UCSD-AML1 (cell line): ENCODE data around the gene STK11.

Experiments
- DNase-seq: peaks from one replicate; lab custom pipeline; 2025; ENCODE audit not compliant: unreplicated experiment; lab: John Stamatoyannopoulos, UW

The STK11 gene

DNA sequence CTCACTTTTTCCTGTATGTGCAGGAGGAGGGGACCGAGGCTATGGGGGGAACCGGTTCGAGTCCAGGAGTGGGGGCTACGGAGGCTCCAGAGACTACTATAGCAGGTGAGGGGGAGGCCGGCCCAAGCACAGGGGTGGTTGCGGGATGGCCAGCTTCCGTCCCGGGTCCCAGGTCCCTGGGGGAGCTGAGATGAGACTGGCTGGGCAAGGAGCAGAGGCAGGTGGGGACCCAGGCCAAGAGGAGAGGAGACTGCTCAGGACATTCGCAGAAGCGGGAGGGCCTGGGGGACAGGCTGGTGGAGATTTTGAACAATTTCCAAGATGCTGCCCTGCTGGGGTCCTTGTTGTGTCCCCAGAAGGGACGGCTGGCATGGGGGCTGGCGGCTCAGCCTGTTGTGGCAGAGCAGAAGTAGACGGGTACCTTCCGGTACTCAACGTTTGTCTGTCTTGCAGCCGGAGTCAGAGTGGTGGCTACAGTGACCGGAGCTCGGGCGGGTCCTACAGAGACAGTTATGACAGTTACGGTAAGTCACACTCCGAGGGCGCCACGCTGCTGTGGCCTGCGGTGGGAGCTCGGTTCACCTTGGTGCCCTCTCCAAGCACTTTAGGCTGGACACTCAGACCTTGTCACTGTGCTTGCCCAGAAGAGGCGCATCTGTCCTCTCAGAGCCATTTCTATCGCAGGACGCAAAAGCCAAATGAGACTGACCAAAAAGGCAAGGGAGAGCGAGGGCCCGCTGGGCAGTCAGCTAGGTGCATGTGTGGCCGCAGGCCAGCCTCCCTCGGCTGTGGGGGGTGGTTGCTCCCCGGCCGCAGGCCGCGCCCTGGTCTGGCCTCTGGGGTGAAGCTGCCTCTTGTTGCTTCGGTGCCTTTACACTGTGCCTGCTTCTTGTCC is 66.2 kb downstream of the STK11 start:
- DNase-seq, result no peak

DNA sequence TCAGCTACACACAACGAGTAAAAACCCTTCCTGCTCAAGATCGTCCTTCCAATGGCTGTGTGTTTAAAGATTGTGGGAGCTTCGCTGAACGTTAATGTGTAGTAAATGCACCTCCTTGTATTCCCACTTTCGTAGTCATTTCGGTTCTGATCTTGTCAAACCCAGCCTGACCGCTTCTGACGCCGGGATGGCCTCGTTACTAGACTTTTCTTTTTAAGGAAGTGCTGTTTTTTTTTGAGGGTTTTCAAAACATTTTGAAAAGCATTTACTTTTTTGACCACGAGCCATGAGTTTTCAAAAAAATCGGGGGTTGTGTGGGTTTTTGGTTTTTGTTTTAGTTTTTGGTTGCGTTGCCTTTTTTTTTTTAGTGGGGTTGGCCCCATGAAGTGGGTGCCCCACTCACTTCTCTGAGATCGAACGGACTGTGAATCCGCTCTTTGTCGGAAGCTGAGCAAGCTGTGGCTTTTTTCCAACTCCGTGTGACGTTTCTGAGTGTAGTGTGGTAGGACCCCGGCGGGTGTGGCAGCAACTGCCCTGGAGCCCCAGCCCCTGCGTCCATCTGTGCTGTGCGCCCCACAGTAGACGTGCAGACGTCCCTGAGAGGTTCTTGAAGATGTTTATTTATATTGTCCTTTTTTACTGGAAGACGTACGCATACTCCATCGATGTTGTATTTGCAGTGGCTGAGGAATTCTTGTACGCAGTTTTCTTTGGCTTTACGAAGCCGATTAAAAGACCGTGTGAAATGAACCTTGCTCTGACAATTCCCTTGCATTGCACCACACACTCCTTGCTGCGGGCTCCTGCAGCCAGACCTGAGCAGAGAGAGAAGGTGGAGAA is 67.1 kb downstream of the STK11 start:
- no peak for DNase-seq

DNA sequence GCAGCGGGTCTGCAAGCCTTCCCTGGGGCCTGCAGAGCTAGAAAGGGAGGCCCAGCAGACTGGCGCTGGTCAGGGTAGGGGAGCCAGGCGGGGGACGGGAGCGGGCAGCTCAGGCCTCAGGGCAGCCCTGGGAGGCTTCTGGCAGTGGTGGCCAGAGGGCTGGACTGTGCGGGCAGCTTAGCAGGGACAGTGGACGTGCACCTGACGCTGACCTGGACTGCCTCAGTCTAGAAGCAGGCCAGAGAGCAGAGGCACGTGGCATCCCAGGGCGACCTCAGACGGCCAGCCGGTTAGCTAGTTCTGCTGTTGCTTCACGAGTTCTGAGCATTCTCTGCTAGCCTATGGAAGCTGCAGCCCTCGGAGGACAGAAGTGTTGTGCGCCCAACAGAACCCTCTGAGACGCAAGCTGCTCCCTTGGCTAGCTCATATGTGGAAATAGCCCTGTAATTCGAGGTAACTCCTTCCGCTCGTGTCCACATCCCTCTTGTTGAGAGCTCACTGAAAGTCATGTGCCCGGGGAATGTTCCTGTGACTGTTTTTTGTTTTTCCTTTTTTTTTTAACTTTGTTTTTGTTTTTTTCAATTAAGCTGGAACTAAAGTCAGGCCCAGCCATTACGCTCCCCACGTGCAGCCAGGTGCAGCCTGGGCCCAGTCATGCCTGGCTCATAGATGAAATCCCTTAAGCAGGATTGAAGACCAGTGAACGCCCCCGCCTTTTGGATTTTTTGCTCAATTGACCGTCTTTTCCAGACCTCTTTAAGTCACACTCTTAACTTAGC is 67.9 kb downstream of the STK11 start:
- no peak for DNase-seq

DNA sequence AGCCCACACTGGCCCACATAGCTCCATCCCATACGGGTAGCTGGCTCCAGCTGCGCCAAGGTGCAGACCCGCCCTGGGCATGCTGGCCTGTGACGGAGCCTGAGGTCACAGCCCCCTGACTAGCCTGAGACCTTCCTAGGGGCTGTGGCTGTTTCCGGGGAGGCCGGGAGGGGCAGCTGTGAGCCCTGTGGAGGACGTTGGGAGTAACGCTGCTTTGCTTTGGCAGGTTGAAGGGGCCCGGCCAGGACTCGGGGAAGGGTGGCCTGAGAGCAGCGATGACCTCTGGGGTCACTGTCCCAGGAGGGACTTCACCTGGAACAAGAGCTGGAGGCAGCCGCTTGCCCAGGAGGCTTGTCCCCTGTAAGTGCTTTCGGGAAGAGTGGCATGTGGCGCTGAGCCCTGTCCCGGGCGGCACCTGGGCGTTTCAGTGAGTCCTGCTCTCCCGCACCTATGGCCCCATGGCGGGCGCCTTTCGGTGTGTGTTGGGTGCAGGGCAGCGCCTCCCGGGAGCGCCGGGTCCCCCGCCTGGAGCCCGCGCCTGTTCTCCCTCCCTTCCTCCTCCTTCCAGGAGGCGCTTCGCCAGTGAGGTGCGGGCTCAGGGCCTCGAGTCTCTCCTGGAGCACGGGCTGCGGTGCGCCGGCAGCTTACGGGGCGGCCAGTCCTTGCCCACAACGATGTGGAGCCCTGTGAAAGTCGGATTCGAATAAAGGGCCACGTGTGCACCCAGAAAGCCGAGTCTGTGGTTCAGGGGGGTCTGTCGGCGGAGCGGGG is 68.7 kb downstream of the STK11 start:
- no peak for DNase-seq

DNA sequence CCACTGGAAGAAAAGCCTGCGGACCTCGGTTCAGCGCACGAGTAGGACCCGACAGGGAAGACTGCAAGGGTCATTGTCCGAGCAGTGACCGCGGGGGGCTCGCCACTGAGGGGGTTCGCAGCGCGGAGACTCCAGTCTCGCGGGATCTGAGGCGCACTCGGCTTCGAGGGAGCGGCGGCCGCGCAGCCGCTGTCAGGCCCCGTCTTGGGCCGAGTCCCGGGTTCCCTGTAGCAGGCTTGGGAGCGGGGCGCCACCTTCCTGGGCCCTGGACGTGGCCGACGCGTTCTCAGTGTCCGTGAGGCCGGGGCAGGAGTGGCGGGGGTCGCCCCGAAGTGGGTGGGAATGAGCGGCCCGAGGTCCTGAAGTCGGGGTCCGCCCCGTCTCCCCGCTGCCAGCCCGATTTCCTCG is 69.3 kb downstream of the STK11 start:
- no peak for DNase-seq

DNA sequence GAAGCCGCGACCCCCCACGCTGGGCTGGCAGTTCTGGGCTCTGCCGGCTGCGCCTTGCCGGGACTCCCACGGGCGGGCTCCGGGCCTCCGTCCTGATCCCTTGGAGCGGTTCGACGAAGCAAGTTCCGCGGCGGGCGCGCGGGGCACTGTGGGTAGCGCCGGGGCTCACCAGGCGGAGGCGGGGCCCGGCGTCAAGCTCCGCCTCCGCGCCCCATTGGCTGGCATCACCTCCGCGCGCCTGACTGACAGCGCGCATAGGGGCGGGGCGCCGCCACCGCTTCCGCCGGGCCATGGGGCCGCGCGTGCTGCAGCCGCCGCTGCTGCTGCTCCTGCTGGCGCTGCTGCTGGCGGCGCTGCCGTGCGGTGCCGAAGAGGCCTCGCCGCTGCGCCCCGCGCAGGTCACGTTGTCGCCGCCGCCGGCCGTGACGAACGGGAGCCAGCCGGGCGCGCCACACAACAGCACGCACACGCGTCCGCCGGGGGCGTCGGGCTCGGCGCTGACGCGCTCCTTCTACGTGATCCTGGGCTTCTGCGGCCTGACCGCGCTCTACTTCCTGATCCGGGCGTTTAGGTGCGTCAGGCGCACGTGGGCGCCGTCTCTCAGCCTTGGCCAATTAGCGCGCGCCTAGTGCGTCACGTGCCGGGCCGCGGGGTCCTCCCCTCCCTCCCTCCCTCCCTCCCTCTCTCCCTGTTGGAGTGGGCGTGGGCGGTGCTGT is 69.8 kb downstream of the STK11 start, which contains the start of gene FAM174C:
Gene FAM174C (plus strand): TSS at position 271 of the 716 bp plus-strand sequence. CDS start 20 bp downstream, at position 291.
- DNase-seq, result peak; percentile 96

DNA sequence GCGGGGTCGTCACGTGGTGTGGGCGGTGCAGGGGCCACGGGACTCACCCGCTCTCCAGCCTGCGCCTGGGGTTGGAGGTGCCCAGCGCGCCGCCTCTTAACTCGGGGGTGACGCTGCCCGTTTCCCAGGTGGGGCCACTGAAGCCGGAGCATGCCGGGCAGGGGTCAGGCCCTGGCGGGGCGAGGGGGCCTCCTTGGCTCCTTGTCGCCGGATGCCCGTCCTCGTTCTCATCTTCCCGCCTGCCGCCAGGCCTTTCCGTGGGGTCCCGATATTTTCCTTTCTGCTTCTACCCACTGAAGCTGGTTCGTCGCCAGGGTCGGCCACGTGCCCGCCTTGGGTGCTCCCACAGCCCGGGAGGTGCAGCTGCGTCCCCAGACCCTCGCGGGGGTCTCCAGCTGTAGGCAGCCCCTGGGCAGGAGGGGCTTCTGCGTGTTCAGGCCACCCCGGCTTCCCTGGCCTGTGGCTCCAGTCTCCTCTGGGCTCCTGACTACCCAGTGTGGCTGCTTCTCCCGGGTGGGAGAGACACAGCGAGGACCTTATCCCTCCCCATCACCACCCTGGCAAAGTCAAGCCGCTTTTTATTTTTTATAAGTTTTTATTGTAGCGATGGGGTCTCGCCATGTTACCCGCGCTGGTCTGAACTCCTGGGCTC is 70.5 kb downstream of the STK11 start:
- no peak for DNase-seq

DNA sequence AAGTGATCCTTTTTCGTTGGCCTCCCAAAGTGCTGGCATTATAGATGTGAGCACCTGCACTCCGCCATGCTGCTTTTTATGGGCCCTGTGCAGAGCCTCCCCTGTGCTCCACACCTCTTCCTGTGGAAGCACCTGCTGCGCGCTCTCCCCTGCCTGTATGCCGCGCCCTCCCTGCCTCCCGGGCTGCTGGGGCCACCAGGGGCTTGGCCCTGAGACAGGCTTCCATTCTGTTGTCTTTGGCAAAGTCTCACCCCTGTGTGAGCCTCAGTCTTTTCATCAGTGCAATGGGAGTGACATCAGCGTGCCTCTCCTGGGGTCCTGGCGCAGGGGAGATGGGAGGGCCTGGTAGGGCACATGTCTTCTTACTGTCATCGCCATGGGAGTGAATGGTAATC is 71.0 kb downstream of the STK11 start:
- no peak for DNase-seq

DNA sequence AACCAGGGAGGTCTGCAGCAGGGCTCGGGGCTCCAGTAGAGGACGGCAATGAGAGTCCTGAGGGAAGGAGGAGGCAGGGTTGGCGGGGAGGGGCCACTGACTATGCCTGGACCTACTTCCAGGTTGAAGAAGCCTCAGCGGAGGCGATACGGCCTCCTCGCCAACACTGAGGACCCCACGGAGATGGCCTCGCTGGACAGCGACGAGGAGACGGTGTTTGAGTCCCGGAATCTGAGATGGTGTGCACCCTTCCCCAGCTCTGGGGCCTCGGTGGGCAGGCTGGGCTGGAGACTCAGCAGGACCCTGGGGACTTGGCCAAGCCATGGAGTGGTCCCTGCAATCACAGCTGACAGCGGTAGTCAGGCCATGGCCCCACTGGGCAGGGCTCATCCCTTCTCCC is 71.5 kb downstream of the STK11 start:
- no peak for DNase-seq
